Measurements from ENCODE around the gene TUB.

DNA sequence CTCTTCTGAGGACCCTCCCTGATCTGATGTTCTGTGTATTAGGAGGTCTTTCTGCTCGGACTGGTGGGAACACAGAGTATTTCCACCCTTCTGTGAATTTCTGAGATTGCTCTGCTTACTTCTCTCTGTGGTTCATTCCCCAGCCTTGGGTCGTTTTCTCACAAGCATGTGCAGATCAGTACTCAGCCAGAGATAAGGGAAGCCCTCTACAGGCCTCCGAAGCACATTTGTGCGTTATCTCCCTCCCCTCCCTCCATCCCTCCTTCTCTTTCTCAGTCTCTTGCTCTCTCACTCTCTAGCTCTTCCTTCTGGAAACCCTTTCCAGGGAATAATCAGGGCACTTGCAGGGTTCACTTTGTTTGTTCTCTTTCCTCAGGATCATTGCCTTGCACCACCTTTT, 35.2 kb upstream of the TUB start:
- TF ChIP-seq EZH2phosphoT487 (IDR thresholded peaks at IDR 0.05; ENCODE audit: insufficient read depth, low read depth), result no peak
- no peak for TF ChIP-seq EZH2 (IDR thresholded peaks at IDR 0.05; ENCODE audit: insufficient read depth, poor library complexity, severe bottlenecking)
